Natural killer cell (primary cell): ENCODE measurements around the gene KRT85. TPM values are rescaled to one million over a fixed set of nuclear protein-coding genes. Genes with fewer than 3 reads are reported as not detected.

ENCODE experiments used
- ATAC-seq, 3 donors: fragments of 150-1000 bp in 2 of 3; fragments of 200-7000 bp in 1 of 3; cut with Tn5 transposase; 1 replicate in 1 of 3; 2 replicates in 2 of 3; pipeline ENCODE4 v1.10.0; 2021; ENCODE audit warnings: mild to moderate bottlenecking in 2 of 3, moderate library complexity in 2 of 3
- DNase-seq, 2 donors: peaks; one replicate each; pipeline versions ENCODE4 v3.0.0 to v3.0.0-alpha.2; 2013 to 2021; ENCODE audit warnings: mixed read lengths in 1 of 2
- H3K27ac ChIP-seq: one replicate; pipeline ENCODE4 v1.5.1; 2013; ENCODE audit warnings: mild to moderate bottlenecking, low read length
- H3K27me3 ChIP-seq: one replicate; pipeline ENCODE4 v1.6.1; 2013; ENCODE audit warnings: low read length; ENCODE audit not compliant: control insufficient read depth, insufficient read depth
- H3K36me3 ChIP-seq: one replicate; pipeline ENCODE4 v1.6.1; 2013; ENCODE audit warnings: low read length; ENCODE audit not compliant: control insufficient read depth, insufficient read depth
- H3K4me1 ChIP-seq: one replicate; pipeline ENCODE4 v1.6.1; 2013; ENCODE audit warnings: low read length; ENCODE audit not compliant: control insufficient read depth, insufficient read depth
- H3K4me3 ChIP-seq: one replicate; pipeline ENCODE4 v1.5.1; 2013; ENCODE audit warnings: low read length
- H3K9me3 ChIP-seq: one replicate; pipeline ENCODE4 v1.6.1; 2013; ENCODE audit warnings: low read length; ENCODE audit not compliant: control insufficient read depth, insufficient read depth
- H3K27ac Mint-ChIP-seq, 2 donors: one replicate each; pipeline ENCODE4 v1.8.0; 2022; ENCODE audit warnings: mild to moderate bottlenecking in 2 of 2, mixed read lengths in 2 of 2, moderate library complexity in 1 of 2
- H3K27me3 Mint-ChIP-seq, 2 donors: one replicate each; pipeline ENCODE4 v1.8.0; 2022; ENCODE audit warnings: low read depth in 2 of 2, mixed read lengths in 2 of 2
- H3K36me3 Mint-ChIP-seq: one replicate; pipeline ENCODE4 v1.8.0; 2022; ENCODE audit warnings: mixed read lengths
- H3K4me1 Mint-ChIP-seq, 2 donors: one replicate each; pipeline ENCODE4 v1.8.0; 2022; ENCODE audit warnings: mixed read lengths in 2 of 2
- H3K4me3 Mint-ChIP-seq: one replicate; pipeline ENCODE4 v1.8.0; 2022; ENCODE audit warnings: mild to moderate bottlenecking, moderate library complexity, mixed read lengths
- H3K9me3 Mint-ChIP-seq, 2 donors: one replicate each; pipeline ENCODE4 v1.8.0; 2022; ENCODE audit warnings: mixed read lengths in 2 of 2
- CTCF ChIP-seq: fragments of 200-600 bp; IDR thresholded peaks from one replicate; pipeline ENCODE4 v1.8.0; 2022; ENCODE audit warnings: antibody characterized with exemption
- WGBS: methylation state at CpG from one replicate; pipeline ENCODE4 v1.1.7; 2013; ENCODE audit warnings: missing lambda C conversion rate; ENCODE audit not compliant: insufficient coverage; 5-methylcytosine and 5-hydroxymethylcytosine counted together
- intact Hi-C: fragments of 100-400 bp; cut with micrococcal nuclease; formaldehyde crosslinking; loops from one replicate; pipeline ENCODE4 v1.14.2; 2022
- total RNA-seq, 4 donors: library from RNA; stranded (reverse); fragments of 120-200 nt in 1 of 4; gene quantifications; one replicate each; pipeline versions ENCODE4 v1.2.3 to v1.2.4, GENCODE V29; 2013 to 2022

The KRT85 gene
- total RNA-seq, 3 donors from 2014 or later (not counting 1 experiment from before 2014, with no cell fraction given) = not detected

GRCh38 chr12:52351196-52352059, 15.9 kb downstream of the KRT85 start:
- DNase-seq (peak; percentile 73 to 84), ATAC-seq (peak; percentile 86 to 99 (median 93))
- no peak overlapping the region for H3K4me3 ChIP-seq
- peaks cover 53% of the 10 kb centered on the region for H3K27me3 ChIP-seq
- H3K4me1 ChIP-seq = peaks cover 25% of the 10 kb centered on the region
- TF ChIP-seq CTCF = no peak
- no peaks in the 10 kb centered on the region for H3K9me3 ChIP-seq
- Mint-ChIP-seq H3K4me1 (peaks cover 22 to 35% of the 10 kb centered on the region in 2 donors), H3K27me3 (peaks cover 45 to 55% of the 10 kb centered on the region in 2 donors), H3K27ac (peak overlapping the region in 1 of 2 donors; percentile 56), H3K9me3 (no peaks in the 10 kb centered on the region), H3K36me3 (no peaks in the 10 kb centered on the region), H3K4me3 (peak overlapping the region; percentile 63)
- H3K27ac ChIP-seq = no peak overlapping the region
- H3K36me3 ChIP-seq = no peaks in the 10 kb centered on the region
- intact Hi-C loops = loop anchor here (5.0 to 10.0 kb wide), 2 partner anchors 47 to 216 kb away; no protein-coding TSS in a partner anchor
- WGBS = 39% methylated on average over 9 of the region's 9 CpGs

- no peaks in the 10 kb centered on the region for H3K36me3 Mint-ChIP-seq
- no peak overlapping the region for H3K27ac ChIP-seq
- H3K27ac Mint-ChIP-seq = no peak overlapping the region
- H3K4me3 ChIP-seq = no peak overlapping the region
- no peak for TF ChIP-seq CTCF
- intact Hi-C loops = loop anchor here (5.0 to 10.0 kb wide), 2 partner anchors 46 to 217 kb away; no protein-coding TSS in a partner anchor
- H3K4me3 Mint-ChIP-seq = peak overlapping the region; percentile 17
- H3K27me3 Mint-ChIP-seq = peaks cover 48 to 62% of the 10 kb centered on the region in 2 donors
- no peaks in the 10 kb centered on the region for H3K9me3 ChIP-seq
- DNase-seq = no peak
- H3K27me3 ChIP-seq = peaks cover 54% of the 10 kb centered on the region
- 100% methylated on average over 5 of the region's 5 CpGs for WGBS
- H3K4me1 ChIP-seq = peaks cover 25% of the 10 kb centered on the region
- peaks cover 22 to 35% of the 10 kb centered on the region in 2 donors for H3K4me1 Mint-ChIP-seq
- ATAC-seq = no peak
- no peaks in the 10 kb centered on the region for H3K36me3 ChIP-seq
- H3K9me3 Mint-ChIP-seq = no peaks in the 10 kb centered on the region
Measured at GRCh38 chr12:52350786-52351185, 16.5 kb downstream of the KRT85 start.

GRCh38 chr12:52350021-52350620, 17.2 kb downstream of the KRT85 start:
- H3K27me3 ChIP-seq = peaks cover 50% of the 10 kb centered on the region
- H3K4me3 ChIP-seq = no peak overlapping the region
- ATAC-seq (no peak), DNase-seq (no peak)
- no peak overlapping the region for H3K27ac Mint-ChIP-seq
- peaks cover 22 to 35% of the 10 kb centered on the region in 2 donors for H3K4me1 Mint-ChIP-seq
- no peaks in the 10 kb centered on the region for H3K9me3 ChIP-seq
- H3K4me3 Mint-ChIP-seq = no peak overlapping the region
- 96% methylated on average over 8 of the region's 8 CpGs for whole genome bisulfite sequencing
- no peaks in the 10 kb centered on the region for H3K9me3 Mint-ChIP-seq
- H3K36me3 ChIP-seq = no peaks in the 10 kb centered on the region
- H3K27ac ChIP-seq = no peak overlapping the region
- H3K4me1 ChIP-seq = peaks cover 25% of the 10 kb centered on the region
- H3K27me3 Mint-ChIP-seq = peaks cover 52 to 65% of the 10 kb centered on the region in 2 donors
- no peak for TF ChIP-seq CTCF
- H3K36me3 Mint-ChIP-seq = no peaks in the 10 kb centered on the region
- intact Hi-C loops = loop anchor here (5.0 to 10.0 kb wide), 2 partner anchors 45 to 217 kb away; no protein-coding TSS in a partner anchor
